ENCODE data around the gene MCF2L. TPM values are rescaled to one million over a fixed set of nuclear protein-coding genes. Genes with fewer than 3 reads are reported as not detected.

Gene MCF2L
- total RNA-seq, 4 donors from 2014 or later: 18.4 to 173 (median 57.6) TPM

DNA sequence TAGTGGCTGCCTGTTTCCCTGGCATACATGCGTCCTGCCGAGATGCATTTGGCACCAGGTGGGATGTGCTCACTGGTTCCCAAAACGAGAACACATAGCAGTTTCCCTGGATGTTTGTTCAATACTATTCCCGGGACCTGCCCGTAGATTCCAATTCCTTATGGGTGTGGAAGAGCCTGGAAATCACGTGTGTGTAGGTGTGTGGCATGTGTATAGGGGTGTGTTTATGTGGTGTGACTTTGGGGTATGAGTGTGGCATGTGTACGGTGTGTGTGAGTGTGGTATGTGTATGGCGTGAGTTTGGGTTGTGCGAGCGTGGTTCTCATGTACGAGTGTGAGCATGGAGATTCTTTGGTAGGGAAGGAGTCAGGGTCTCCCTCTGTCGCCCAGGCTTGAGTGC lies 133.7 kb downstream of the MCF2L start:
- TF ChIP-seq, protein P1, sequence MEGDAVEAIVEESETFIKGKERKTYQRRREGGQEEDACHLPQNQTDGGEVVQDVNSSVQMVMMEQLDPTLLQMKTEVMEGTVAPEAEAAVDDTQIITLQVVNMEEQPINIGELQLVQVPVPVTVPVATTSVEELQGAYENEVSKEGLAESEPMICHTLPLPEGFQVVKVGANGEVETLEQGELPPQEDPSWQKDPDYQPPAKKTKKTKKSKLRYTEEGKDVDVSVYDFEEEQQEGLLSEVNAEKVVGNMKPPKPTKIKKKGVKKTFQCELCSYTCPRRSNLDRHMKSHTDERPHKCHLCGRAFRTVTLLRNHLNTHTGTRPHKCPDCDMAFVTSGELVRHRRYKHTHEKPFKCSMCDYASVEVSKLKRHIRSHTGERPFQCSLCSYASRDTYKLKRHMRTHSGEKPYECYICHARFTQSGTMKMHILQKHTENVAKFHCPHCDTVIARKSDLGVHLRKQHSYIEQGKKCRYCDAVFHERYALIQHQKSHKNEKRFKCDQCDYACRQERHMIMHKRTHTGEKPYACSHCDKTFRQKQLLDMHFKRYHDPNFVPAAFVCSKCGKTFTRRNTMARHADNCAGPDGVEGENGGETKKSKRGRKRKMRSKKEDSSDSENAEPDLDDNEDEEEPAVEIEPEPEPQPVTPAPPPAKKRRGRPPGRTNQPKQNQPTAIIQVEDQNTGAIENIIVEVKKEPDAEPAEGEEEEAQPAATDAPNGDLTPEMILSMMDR (IDR thresholded peaks at IDR 0.05; ENCODE audit: low read depth): no peak

DNA sequence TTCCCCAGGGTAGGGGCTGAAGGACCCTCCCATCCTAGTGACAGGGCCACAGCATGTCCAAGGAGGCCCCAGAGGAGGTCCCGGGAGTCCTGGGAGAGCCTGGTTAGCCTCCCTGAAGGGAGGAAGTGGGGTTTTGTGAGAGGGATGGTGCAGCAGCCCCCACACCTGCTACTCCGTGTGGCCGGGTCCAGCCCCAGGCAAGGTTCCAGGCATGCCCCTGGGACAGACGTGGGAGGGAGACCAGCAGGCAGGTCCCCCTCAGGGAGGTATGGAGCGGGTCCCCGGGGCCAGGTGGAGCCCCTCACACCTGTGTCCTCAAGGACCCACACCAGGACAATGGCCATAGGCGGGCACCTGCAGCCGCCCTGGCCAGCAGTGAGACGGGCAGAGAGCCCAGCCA lies 134.6 kb downstream of the MCF2L start:
- TF ChIP-seq, protein P1 (IDR thresholded peaks at IDR 0.05; ENCODE audit: low read depth): no peak

DNA sequence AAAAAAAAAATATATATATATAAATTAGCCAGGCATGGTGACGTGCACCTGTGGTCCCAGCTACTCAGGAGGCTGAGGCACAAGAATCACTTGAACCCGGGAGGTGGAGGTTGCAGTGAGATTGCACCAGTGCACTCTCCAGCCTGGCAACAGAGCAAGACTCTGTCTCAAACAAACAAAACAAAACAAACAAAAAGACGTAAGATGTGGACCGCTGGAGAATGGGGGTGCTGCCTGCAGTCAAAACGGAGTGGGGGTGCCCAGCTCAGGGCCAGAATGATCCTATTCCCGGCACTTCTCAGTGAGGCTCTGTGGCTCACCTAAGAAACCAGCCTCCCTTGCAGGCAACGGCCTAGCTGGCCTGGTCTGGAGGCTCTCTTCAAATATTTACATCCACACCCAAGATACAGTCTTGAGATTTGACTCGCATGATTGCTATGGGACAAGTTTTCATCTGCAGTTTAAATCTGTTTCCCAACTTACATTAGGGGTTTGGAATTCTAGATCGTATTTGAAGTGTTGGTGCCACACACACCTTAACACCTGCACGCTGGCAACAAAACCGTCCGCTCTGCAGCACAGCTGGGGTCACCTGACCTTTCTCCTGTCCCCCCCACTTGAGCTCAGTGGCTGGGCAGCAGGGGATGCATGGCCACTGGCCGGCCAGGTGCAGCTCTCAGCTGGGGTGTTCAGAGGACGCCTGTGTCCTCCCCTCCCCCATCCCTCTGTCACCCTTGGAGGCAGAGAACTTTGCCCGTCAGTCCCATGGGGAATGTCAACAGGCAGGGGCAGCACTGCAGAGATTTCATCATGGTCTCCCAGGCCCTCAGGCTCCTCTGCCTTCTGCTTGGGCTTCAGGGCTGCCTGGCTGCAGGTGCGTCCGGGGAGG lies 136.3 kb downstream of the MCF2L start, which contains the start of gene F7:
Gene F7 (plus strand): TSS at position 760 of the 889 bp plus-strand sequence. CDS start 51 bp downstream, at position 811.
- TF ChIP-seq, protein P1 (IDR thresholded peaks at IDR 0.05; ENCODE audit: low read depth): no peak

DNA sequence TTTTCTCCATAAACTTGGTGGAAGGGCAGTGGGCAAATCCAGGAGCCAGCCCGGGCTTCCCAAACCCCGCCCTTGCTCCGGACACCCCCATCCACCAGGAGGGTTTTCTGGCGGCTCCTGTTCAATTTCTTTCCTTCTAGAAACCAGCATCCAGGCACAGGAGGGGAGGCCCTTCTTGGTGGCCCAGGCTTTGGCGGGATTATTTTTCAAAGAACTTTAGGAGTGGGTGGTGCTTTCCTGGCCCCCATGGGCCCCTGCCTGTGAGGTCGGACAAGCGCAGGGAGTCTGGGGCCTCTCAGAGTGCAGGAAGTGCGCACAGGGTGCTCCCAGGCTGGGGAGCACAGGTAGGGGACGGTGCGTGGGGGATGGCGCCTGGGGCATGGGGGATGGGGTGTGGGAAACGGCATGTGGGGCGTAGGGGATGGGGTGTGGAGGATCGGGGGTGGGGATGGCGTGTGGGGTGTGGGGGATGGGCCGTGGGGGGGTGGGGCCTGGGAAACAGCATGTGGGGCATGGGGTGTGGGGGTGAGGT lies 137.0 kb downstream of the MCF2L start:
- TF ChIP-seq, protein P1 (IDR thresholded peaks at IDR 0.05; ENCODE audit: low read depth): no peak

DNA sequence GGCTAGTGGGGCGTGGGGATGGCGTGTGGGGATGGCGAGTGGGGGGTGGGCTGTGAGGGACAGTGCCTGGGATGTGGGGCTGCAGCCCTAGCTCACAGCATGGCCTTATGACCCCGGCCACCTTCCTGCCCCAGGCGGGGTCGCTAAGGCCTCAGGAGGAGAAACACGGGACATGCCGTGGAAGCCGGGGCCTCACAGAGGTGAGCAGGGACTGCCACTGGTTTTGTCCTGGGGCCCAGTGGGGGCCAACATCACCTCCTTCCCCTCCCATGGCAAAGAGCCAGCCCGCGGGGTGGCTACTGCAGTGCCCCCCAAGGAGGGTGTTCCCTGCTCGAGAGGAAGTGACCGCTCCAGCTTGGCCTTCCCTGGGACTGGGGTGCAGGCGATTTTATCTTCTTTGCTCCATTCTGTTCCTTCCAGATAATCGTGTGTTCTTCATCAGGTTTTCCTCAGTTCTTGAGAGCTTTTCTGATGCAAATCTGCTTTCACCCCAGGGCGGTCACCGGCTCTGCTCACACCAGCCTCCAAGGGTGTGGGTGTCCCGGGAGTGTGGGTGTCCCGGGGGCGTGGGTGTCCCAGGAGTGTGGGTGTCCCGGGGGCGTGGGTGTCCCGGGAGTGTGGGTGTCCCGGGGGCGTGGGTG lies 137.8 kb downstream of the MCF2L start:
- TF ChIP-seq, protein P1 (IDR thresholded peaks at IDR 0.05; ENCODE audit: low read depth): no peak

DNA sequence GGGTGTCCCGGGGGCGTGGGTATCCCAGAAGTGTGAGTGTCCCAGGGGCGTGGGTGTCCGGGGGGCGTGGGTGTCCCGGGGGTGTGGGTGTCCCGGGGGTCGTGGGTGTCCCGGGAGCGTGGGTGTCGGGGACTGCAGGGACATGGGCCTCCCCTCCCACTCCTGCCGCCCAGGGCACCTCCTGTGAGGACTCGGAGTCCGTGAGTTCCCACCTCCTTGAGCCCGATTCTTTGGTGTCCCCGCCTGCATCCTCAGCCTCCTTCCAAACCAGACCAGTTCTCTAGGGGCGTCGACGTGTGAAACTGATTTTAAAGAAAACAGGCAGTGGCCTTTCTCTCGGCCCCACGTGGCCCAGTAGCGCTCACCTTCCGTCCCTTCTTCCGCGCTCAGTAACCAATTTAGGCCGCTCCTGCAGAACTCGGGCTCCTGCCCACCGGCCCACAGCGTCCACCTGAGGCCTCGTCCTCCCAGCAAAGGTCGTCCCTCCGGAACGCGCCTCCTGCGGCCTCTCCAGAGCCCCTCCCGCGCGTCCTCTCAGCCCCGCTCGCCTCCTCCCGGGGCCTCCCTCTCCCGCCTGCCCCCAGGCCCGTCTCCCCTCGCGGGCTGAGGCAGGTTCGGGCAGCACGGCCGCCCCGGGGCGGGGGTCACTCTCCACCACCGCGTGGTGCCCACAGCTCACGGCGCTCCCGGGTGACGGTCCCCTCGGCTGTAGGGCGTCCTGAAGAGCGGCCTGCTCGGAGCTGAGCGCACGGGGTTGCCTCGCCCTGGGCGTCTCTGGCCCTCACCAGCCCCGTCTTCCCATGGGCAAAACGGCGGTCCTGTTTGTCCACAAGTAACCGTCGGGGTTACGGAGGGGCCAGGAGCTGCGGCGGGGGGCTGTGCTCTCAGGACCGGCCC lies 140.4 kb downstream of the MCF2L start:
- TF ChIP-seq, protein P1 (IDR thresholded peaks at IDR 0.05; ENCODE audit: low read depth): no peak
